Mucosa of stomach (tissue), 1 donor: ENCODE measurements around the gene IL16.

ENCODE experiments used
- H3K27me3 ChIP-seq: one replicate; pipeline ENCODE4 v1.7.0; 2013; ENCODE audit warnings: mild to moderate bottlenecking, low read length; ENCODE audit not compliant: control insufficient read depth, insufficient read depth
- H3K36me3 ChIP-seq: one replicate; pipeline ENCODE4 v1.7.0; 2013; ENCODE audit warnings: low read length; ENCODE audit not compliant: control insufficient read depth, insufficient read depth
- H3K4me1 ChIP-seq: one replicate; pipeline ENCODE4 v1.7.0; 2013; ENCODE audit warnings: mild to moderate bottlenecking, low read length; ENCODE audit not compliant: control insufficient read depth, insufficient read depth
- H3K4me3 ChIP-seq: one replicate; pipeline ENCODE4 v1.7.0; 2013; ENCODE audit warnings: low read length
- H3K9ac ChIP-seq: one replicate; pipeline ENCODE4 v1.7.0; 2013; ENCODE audit warnings: mild to moderate bottlenecking, low read length, moderate library complexity
- H3K9me3 ChIP-seq: one replicate; pipeline ENCODE4 v1.7.0; 2013; ENCODE audit warnings: mild to moderate bottlenecking, low read length, moderate library complexity; ENCODE audit not compliant: control insufficient read depth
- donor health status: Pancreatic carcinoma.

The IL16 gene

DNA sequence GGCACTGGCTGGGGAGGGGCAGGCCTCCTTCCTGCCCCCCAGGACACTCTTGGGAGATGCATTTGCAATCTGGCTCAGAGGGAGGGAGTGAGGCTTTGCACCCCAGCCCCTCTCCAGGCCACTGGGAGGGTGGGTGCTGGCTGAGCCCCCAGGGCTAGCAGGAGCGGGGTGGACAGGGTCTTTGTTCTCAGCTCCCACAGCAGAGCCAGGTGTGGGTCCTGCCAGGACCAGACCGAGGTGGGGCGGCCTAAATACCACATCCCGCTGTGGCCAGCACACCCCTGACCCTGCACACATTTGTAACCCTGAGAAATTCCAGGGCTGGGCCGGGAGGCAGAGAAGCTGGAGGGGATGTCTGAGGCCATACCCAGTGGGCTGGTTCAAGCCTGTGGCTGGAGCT is 86.2 kb downstream of the IL16 start:
- Histone ChIP-seq H3K27me3 (no peaks in the 10 kb centered on the region), H3K4me1 (no peaks in the 10 kb centered on the region), H3K9me3 (no peaks in the 10 kb centered on the region), H3K36me3 (no peaks in the 10 kb centered on the region), H3K4me3 (no peak overlapping the region), H3K9ac (no peak overlapping the region)

DNA sequence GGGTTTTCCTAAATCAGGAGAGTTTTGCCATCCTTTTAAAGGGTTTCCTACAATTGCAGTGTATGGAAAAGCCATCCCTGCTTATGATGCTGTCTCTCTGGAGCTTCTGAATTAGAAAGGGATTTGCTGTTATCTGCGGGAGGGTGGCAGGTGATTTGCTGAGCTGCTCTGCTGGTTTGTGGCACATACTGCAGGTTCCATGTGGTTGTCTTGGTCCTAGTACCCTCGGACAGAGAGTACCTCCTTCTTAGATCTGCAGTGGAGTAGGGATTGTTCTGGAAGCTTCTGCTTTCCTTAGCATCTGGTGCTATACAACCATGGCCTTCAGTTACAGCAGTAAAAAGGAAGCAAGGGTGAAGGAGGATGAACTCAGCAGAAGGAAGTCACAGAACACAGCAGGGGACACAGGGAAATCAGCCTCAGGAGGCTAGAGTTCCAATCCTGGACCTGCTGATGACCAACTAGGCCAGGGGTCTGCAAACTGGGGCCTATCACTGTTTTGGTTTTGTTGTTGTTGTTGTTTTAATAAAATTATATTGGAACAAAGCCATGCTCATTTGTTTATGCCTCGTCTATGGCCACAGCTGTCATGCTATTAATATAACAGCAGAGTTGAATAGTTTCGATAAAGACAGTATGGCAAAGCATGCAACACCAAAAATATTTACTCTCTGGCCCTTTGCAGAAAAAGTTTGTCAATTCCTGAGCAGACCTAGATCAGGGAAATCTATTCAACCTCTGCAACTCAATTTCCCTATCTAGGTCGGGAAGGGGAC is 87.8 kb downstream of the IL16 start:
- no peaks in the 10 kb centered on the region for H3K4me1 ChIP-seq
- no peaks in the 10 kb centered on the region for H3K36me3 ChIP-seq
- no peaks in the 10 kb centered on the region for H3K9me3 ChIP-seq
- no peaks in the 10 kb centered on the region for H3K27me3 ChIP-seq
- H3K9ac ChIP-seq, result no peak overlapping the region
- no peak overlapping the region for H3K4me3 ChIP-seq

- no peaks in the 10 kb centered on the region for H3K9me3 ChIP-seq
- H3K4me1 ChIP-seq, result no peaks in the 10 kb centered on the region
- no peaks in the 10 kb centered on the region for H3K27me3 ChIP-seq
- H3K9ac ChIP-seq, result no peak overlapping the region
- no peak overlapping the region for H3K4me3 ChIP-seq
- H3K36me3 ChIP-seq, result no peaks in the 10 kb centered on the region
These were observed 88.8 kb downstream of the IL16 start for GRCh38 chr15:81285461-81285860.

- Histone ChIP-seq H3K36me3 (no peaks in the 10 kb centered on the region), H3K27me3 (no peaks in the 10 kb centered on the region), H3K9me3 (no peaks in the 10 kb centered on the region), H3K9ac (no peak overlapping the region), H3K4me1 (no peaks in the 10 kb centered on the region), H3K4me3 (no peak overlapping the region)
These were observed 90.0 kb downstream of the IL16 start for GRCh38 chr15:81286621-81287121.

GRCh38 chr15:81288040-81288439 is 91.4 kb downstream of the IL16 start:
- Histone ChIP-seq H3K36me3 (no peaks in the 10 kb centered on the region), H3K4me3 (no peak overlapping the region), H3K9ac (no peak overlapping the region), H3K27me3 (no peaks in the 10 kb centered on the region), H3K9me3 (no peaks in the 10 kb centered on the region), H3K4me1 (no peaks in the 10 kb centered on the region)

GRCh38 chr15:81288616-81289015 is 91.9 kb downstream of the IL16 start:
- H3K9me3 ChIP-seq, result no peaks in the 10 kb centered on the region
- H3K27me3 ChIP-seq, result no peaks in the 10 kb centered on the region
- no peak overlapping the region for H3K9ac ChIP-seq
- no peaks in the 10 kb centered on the region for H3K36me3 ChIP-seq
- no peaks in the 10 kb centered on the region for H3K4me1 ChIP-seq
- no peak overlapping the region for H3K4me3 ChIP-seq

DNA sequence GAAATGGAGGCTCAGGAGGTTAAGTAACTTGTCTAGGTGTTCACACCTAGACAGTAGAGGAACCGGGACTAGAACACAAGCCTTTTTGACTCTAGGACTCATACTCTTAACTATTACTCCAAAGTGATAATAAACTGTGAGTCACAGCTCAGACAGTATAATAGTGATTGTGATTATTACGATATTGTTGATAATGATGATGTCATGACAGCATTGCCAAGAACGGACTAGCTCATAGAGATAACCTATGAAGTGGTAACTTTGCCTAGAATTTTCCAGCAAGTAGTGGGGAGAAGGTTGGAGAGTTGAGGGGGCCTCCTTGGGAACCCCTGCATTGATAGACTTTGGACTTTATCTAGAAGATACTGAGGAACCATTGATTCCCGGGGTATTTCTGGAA is 93.2 kb downstream of the IL16 start:
- H3K4me3 ChIP-seq, result no peak overlapping the region
- H3K36me3 ChIP-seq, result no peaks in the 10 kb centered on the region
- no peaks in the 10 kb centered on the region for H3K9me3 ChIP-seq
- H3K9ac ChIP-seq, result no peak overlapping the region
- H3K27me3 ChIP-seq, result no peaks in the 10 kb centered on the region
- H3K4me1 ChIP-seq, result no peaks in the 10 kb centered on the region

DNA sequence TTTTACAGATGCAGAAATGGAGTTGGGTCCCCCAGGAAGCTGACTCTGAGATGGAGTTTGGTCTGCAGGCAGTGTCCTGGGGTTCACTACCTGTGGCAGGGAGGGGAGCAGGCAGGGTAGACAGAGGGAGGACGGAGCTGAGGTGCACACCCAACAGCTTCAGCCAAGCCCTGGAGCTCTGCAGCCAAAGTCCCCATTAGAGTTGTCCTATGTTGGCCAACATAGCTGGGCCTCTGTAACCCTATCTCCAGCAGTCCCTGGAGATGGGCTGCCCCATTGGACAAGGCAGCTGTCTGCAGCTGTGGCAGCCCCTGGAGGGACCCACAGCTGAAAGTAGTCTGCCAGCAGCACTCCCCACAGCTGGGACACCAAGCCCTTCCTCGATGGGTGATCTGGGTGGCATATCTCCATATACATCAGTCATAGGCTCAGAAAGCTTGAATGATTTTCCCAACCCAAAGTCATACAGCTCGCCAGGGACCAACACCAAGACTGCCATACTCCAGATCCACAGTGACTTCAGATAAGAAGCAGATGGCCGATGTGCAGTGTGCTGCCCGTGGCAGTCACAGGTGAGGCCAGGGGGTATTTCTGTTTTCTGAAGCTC is 95.3 kb downstream of the IL16 start:
- no peaks in the 10 kb centered on the region for H3K9me3 ChIP-seq
- H3K36me3 ChIP-seq, result no peaks in the 10 kb centered on the region
- no peaks in the 10 kb centered on the region for H3K27me3 ChIP-seq
- peaks cover 7% of the 10 kb centered on the region for H3K4me1 ChIP-seq
- no peak overlapping the region for H3K9ac ChIP-seq
- H3K4me3 ChIP-seq, result no peak overlapping the region

DNA sequence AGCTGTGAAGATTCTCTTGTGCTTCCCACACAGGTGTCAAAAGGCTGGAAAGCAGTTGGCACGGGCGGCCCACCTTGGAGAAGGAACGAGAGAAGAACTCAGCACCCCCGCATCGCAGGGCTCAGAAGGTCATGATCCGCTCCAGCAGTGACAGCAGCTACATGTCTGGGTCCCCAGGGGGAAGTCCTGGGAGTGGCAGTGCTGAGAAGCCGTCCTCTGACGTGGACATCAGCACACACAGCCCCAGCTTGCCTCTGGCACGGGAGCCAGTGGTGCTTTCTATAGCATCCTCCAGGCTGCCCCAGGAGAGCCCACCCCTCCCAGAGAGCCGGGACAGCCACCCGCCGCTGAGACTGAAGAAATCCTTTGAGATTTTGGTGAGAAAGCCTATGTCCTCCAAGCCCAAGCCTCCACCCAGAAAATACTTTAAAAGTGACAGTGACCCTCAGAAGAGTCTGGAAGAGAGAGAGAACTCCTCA is 95.9 kb downstream of the IL16 start:
- no peaks in the 10 kb centered on the region for H3K27me3 ChIP-seq
- H3K4me1 ChIP-seq, result peaks cover 7% of the 10 kb centered on the region
- no peak overlapping the region for H3K4me3 ChIP-seq

GRCh38 chr15:81293728-81294515 is 97.2 kb downstream of the IL16 start:
- H3K9ac ChIP-seq, result no peak overlapping the region
- H3K4me3 ChIP-seq, result no peak overlapping the region
- H3K4me1 ChIP-seq, result peaks cover 7% of the 10 kb centered on the region
- no peaks in the 10 kb centered on the region for H3K36me3 ChIP-seq
- H3K27me3 ChIP-seq, result no peaks in the 10 kb centered on the region
- H3K9me3 ChIP-seq, result no peaks in the 10 kb centered on the region

More for the DNA sequence above, 95.9 kb downstream of the IL16 start:
- H3K36me3 ChIP-seq, result no peaks in the 10 kb centered on the region
- H3K9ac ChIP-seq, result no peak overlapping the region
- no peaks in the 10 kb centered on the region for H3K9me3 ChIP-seq

GRCh38 chr15:81294516-81294880 is 97.8 kb downstream of the IL16 start:
- Histone ChIP-seq H3K4me1 (peaks cover 7% of the 10 kb centered on the region), H3K36me3 (no peaks in the 10 kb centered on the region), H3K9ac (no peak overlapping the region), H3K9me3 (no peaks in the 10 kb centered on the region), H3K27me3 (no peaks in the 10 kb centered on the region), H3K4me3 (no peak overlapping the region)
